GM19395 (cell line): ENCODE measurements around the gene LDB1.
A peak's percentile ranks its signal among the peaks of the same experiment; 100 is the strongest.

Experiments used
- ATAC-seq: cut with Tn5 transposase; IDR thresholded peaks from one replicate; pipeline ENCODE4 v1.9.1; 2021; ENCODE audit warnings: mild to moderate bottlenecking, moderate library complexity; ENCODE audit not compliant: unreplicated experiment

The LDB1 gene

GRCh38 chr10:102065561-102066398 is 54.4 kb downstream of the LDB1 start:
- ATAC-seq = peak; percentile 43

GRCh38 chr10:102064868-102065560 is 55.2 kb downstream of the LDB1 start, which contains the start of gene HPS6:
Gene HPS6, plus strand, starts transcription at chr10:102065349. Its CDS starts 126 bp downstream, at chr10:102065475.
- peak; percentile 90 for ATAC-seq

DNA sequence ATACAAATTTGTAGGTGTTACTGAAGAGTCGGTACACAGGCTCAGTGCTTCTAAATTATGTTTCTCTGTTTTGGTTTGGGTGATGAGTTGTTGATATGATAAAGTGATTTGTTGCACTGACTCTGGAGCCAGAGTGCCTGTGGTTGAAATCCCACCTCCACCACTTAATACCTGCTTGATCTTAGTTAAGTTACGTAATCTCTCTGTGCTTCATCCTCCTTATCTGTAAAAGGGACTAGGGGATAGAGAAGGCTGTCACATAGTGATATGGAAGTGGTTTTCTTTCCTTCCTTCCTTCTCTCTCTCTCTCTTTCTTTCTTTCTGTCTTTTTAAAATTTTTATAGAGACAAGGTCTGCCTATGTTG is 55.7 kb downstream of the LDB1 start:
- no peak for ATAC-seq

GRCh38 chr10:102059987-102060386 is 60.2 kb downstream of the LDB1 start:
- no peak for ATAC-seq
